GM21576 (cell line): ENCODE measurements around the gene ZNF446.
"Not testable (repeated sequence)": the region's sequence is repeated elsewhere in the genome, so short reads cannot be mapped to it uniquely, and the experiment has no call there.

Experiments
- ATAC-seq: cut with Tn5 transposase; IDR thresholded peaks from one replicate; pipeline ENCODE4 v1.9.1; 2021; ENCODE audit warnings: mild to moderate bottlenecking, moderate library complexity; ENCODE audit not compliant: unreplicated experiment

ZNF446 gene

DNA sequence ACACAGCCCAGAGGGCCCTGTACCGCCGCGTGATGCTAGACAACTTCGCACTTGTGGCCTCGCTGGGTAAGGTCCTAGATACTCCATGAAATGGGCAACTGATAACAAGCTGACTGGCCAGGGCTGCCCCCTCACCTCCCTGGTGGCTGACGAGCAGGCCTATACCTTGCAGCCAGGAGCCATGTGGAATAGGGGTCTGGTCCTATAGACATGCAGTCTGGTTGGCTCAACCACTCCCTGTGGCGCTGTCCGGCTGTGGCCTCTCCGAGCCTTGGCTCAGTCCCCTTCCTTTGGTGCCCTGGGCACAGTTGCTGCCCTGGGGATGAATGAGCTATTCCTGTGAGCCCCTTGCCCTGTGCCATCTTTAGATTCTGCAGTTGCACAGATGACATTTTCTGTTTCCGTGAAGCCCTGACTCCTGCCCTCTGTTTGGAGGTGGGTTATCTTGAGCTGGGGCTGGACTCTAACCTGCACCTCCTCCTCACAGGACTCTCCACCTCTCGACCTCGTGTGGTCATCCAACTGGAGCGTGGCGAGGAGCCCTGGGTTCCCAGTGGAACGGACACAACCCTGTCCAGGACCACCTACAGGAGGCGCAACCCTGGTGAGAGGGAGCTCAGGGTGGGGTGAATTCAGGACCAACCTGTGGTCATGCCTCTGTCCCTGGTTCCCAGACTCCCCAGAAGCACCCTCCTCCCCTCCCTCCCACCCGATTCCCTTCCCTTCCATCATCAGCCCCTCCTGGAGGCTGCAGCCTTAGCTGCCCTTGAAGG lies 6.7 kb upstream of the ZNF446 start:
- no peak for ATAC-seq

DNA sequence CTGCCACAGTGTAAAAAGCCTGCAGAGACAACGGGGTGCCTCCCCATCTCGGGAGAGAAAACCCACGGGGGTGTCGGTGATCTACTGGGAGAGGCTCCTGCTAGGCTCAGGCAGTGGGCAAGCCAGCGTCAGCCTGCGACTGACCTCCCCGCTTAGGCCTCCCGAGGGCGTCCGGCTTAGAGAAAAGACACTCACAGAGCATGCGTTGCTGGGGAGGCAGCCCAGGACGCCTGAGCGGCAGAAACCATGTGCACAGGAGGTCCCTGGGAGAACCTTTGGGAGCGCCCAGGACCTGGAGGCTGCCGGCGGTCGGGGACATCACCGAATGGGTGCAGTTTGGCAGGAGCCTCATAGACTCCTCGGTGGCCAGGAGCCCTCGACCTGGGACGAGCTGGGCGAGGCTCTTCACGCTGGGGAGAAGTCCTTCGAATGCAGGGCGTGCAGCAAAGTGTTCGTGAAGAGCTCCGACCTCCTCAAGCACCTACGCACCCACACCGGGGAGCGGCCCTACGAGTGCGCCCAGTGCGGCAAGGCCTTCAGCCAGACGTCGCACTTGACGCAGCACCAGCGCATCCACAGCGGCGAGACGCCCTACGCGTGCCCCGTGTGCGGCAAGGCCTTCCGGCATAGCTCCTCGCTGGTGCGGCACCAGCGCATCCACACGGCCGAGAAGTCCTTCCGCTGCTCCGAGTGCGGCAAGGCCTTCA lies 5.2 kb upstream of the ZNF446 start:
- not testable (repeated sequence) for ATAC-seq

DNA sequence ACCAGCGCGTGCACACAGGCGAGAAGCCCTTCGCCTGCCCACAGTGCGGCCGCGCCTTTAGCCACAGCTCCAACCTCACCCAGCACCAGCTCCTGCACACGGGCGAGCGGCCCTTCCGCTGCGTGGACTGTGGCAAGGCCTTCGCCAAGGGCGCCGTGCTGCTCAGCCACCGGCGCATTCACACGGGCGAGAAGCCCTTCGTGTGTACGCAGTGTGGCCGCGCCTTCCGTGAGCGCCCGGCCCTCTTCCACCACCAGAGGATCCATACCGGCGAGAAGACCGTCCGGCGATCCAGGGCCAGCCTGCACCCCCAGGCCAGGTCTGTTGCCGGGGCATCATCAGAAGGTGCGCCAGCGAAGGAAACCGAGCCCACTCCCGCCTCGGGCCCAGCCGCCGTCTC lies 4.4 kb upstream of the ZNF446 start:
- no peak for ATAC-seq

DNA sequence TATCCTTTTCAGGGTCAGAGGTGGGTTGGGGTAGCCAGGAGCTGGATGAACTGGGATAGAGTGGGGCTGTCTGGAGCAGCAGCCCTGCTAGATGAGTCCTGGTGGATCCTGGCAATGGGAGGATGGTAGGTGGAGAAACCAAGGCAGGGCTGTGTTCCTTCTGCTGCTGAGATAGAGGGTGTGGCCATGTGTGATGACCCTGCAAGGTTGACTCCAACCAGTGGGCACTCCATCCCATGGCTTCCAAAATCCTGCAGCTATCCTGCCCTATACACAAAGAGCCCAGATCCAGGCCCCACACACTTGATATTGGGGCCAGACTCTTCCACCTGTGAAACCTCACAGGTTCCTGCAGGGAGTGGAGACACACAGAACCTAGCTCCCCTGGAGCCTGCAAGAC lies 2.4 kb upstream of the ZNF446 start:
- no peak for ATAC-seq

DNA sequence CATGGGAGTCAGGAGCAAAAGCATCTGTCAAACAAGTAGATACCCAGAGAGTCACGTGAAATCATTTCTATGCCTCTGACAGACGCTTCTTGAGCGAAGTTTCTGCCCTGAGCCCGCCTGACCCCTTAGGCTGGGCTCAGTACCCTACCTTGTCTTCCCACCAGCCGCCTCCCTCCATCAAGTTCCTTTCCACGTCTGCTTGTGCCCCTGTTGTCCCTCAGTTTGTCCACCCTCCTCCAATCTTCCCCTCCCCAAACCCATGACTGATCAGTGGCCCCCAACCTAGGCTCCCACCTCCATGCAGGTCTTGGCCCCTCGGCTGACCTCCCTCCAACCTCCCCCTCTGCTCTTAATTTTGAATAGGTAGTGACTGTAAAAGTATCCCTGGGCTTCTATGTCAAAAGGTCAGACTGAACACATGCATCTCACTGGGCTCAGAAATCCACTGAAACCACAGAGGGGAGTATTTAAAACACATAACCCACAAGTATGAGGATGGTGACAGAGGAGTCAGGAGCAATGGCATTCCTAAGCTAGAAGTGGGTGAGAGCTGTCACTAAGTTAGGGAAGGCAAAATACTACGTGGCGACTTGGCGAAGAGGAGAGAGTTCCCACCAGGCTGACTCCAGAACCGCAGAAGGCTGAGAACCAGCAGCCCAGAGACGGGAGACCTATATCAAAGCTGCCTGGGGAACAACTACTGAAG lies 1.7 kb upstream of the ZNF446 start:
- ATAC-seq, result no peak

DNA sequence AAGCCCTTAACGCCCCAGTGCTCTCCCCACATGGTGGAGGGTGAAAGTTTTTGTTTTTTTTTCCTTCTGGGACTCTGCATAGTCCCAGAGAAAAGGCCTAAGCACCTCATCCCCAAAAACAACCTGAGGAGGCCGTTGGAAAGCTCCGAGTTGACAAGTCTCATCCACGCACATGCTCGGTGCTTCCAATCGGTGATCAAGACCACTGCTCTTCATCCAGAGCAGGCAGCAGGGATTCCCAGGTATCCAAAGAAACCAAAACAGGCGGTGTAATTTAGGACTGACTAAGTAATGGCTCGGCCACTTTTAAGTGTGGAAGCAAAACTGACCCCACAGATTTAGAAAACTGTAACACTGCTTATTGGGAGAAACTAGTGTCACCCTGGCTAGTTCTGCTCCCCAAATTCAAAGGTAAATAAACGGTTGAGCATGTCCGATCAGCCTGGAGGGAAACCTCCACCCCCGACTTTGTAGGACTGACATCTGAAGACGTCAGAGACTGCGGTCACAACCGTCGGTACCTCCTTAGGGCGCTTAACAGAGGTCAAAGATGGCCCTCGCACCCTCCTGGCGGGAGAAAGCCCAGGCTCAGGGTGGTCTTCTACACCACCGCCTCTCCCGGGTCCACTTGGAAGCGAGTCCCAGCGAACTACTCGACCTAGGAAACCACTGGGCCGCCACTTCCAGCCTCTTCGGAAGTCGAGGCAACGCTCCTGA lies 997 bp upstream of the ZNF446 start:
- no peak for ATAC-seq

DNA sequence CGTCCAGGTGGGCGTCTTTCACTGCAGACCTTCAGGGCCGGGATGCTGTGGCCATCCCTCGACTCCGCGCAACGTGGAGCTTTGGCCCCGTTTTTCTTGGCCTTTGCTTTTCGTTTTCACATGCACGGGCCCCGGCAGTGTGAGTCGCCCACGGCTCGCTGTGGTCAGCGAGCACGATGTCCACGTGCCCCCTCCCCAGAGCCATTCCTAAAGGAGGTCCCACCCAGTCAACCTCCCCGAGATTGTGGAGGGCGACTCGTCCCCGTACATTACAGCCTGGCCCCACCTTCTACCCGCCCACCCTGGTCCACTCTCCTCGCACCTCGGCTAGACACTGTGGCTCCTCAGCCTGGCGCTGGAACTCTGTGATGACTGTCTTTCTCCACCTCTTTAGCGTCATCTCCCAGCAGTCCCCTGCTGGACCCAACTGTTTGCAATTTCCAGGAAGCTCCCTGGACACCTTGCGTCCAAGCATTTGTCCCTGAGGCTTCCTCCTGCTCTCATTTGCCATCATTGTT lies 405 bp downstream of the ZNF446 start:
- ATAC-seq, result no peak

DNA sequence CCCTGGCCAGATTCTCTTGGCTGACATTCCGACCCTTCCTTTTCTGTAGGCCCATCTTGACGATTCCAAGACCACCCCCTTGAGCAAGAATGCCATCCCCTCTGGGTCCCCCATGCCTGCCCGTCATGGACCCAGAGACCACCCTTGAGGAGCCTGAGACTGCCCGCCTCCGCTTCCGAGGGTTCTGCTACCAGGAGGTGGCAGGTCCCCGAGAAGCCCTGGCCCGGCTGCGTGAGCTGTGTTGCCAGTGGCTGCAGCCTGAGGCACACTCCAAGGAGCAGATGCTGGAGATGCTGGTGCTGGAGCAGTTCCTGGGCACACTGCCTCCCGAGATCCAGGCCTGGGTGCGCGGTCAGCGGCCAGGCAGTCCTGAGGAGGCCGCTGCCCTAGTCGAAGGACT lies 978 bp downstream of the ZNF446 start:
- no peak for ATAC-seq

DNA sequence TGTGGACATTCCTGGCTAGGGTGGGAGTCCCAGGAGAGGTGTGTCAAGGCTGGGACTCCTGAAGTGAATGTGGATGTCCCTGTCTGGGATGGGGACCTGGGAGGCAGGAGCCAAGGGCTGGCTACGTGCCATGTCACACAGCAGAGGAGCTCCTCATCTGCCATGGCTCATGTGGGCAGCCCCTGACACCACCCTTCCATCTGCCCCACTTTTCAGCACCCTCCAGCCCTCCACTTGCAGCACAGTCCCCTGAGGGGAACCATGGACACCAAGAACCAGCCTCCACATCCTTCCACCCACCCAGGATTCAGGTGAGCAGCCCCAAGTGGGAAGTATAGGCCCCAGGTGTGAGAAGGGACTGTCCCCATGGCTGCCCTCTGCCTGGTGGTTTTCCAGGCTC lies 1.7 kb downstream of the ZNF446 start:
- ATAC-seq, result no peak

DNA sequence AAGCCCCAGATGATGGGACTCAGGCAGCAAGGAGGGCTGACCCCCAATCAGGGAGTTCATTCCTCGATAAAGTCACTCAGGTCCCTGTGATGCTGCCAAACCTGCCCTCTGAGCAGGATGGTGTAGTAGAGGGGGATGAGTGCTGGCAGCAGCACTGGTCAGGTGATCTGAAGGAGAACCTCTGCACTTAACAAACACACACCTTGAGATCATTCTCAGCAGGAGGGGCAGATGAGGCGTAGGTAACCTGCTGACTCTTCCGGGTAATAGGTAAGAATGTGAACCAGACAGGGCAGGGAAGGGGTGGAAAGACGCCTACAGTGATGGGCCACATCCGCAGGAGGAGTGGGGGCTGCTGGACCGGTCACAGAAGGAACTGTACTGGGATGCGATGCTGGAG lies 3.2 kb downstream of the ZNF446 start:
- ATAC-seq, result no peak

DNA sequence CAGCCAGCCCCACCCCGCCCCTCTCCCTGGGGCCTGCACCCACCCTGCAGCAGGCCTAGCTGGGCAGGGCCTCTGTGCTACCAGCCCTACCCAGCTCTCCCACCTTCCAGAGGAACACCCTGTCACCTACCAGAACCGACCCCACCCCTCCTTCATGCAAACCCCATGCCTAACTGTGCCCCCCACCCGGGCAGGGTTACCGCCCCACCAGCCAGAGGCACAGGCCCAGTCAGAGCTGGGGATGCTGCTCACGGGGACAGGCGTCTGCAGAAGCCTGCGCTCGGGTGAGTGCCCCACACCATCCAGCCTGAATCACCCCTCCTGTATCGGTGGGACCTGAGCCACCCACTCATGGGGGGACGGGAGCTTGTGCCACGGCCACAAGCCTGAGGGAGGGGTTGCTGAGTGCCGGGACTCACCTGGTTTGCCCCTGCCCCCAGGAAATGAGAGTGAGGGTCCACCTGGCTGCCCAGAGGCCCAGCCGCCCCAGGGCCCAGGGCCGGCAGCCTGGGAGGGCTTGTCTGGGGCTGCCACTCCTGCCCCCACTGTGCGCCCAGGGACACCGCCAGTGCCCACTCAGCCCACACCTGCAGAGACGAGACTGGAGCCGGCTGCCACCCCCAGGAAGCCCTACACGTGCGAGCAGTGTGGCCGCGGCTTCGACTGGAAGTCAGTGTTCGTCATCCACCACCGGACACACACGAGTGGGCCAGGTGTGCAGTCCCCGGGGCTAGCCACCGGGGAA lies 3.8 kb downstream of the ZNF446 start:
- ATAC-seq, result no peak

DNA sequence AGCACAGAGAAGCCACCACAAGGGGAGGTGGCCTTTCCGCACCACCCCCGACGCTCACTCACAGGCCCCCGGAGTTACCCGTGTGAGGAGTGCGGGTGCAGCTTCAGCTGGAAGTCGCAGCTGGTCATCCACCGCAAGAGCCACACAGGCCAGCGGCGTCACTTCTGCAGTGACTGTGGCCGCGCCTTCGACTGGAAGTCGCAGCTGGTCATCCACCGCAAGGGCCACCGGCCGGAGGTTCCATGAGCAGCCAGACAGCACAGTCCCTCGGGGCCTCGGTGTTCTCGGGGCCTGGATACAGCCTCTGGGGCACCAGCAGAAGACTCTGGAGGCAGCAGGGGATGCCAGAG lies 4.3 kb downstream of the ZNF446 start:
- no peak for ATAC-seq

DNA sequence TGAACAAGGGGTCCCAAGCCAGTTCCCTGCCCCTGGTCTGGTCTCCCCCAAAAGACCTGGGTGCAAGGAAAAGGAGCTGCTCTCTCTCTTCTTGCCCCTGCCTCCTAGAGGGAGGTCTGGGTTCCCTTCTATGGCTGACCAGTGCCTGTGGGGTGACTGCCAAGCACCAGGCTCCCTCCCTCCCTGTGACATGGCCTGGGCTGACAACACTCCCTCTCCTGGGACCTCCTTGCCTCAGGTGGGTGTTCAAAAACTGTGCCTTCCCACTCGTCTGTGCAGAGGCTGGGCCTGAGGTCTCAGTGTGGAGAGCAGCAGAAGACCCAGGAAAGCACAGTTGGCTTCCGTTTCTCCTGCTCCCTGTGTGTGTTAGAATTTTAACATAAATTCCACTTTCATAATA lies 4.7 kb downstream of the ZNF446 start:
- ATAC-seq, result no peak

DNA sequence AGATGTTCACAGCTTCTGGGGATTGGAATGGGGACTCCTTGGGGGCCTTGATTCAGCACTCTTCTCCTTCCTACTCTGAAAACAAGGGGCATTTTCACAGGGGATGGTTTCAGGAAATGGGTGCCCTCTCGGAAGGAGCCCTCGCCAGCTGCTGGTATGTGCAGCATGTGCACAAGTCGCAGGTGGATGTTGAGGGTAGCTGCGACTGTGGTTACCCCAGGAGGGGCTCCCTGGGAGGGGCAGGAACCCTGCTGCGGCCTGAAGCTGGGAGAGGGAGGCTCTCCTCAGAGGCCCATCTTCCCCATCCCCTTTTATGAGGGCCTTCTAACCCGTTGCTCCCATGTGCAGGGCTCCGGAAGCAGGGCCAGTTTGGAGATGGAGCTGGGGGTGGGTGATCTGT lies 6.2 kb downstream of the ZNF446 start:
- ATAC-seq, result no peak

DNA sequence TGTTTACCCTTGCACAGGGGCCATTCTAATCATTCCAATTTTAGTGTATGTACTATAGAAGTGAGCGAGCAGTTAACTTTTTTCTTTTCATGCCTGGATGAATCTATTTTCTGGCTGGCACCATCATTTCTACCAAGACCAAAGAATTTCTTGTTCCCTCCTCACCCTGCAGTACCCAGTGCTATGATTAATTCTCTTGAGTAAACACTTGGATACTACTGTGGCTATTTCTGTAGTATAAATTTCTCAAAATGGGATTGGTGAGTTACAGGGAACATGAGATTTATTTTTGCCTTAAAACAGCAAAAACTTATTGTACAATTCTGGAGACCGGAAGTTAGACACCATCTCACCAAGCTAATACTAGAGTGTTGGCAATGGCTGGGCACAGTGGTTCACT lies 7.6 kb downstream of the ZNF446 start:
- ATAC-seq, result no peak

DNA sequence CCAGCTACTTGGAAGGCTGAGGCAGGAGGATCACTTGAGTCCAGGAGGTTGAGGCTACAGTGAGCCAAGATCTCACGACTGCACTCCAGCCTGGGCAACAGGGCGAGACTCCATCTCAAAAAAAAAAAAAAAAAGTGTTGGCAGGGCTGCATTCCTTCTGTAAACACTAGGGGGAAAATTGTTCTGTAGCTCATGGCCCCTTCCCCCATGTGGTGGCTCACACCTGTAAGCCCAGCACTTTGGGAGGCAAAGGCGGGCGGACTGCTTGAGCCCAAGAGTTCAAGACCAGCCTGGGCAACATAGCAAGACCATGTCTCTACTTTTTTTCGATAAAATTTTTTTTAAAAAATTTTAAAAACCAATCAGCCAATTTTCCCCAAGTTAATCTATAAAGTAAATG lies 8.2 kb downstream of the ZNF446 start:
- not testable (repeated sequence) for ATAC-seq

DNA sequence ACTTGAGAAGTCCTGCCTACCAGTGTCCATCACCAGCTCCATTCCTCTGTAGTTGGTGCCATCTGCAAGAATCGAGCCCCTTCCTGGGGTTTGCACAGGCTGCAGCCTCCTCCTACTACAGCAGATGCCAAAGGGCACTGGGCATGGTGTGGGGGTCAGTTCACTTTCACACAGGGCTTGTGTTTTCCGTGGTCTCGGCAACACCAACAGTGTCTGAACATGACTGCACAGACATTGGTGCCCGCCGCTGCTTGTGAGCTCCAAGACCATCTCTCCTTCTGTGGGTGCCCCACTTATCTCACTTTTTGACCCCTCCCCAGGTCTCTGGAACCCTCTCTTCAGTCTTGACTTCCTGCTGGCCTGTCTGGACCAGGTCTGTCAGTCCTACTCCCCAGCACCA lies 15.2 kb downstream of the ZNF446 start:
- no peak for ATAC-seq

DNA sequence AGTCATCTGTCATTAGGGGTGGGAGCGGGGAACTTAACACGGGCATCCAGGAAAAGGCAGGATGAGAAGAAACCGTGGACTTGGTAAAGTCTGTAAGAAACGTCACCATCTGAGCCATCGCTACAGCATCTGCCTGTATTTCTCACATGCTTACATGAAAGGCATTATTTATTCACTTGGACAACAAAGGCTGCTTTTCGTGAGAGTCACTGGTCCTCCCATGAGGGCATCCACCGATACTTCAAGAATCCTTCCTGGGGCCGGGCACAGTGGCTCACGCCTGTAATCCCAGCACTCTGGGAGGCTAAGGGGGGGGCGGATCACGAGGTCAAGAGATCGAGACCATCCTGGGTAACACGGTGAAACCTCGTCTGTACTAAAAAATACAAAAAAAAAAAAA lies 16.1 kb downstream of the ZNF446 start:
- no peak for ATAC-seq

DNA sequence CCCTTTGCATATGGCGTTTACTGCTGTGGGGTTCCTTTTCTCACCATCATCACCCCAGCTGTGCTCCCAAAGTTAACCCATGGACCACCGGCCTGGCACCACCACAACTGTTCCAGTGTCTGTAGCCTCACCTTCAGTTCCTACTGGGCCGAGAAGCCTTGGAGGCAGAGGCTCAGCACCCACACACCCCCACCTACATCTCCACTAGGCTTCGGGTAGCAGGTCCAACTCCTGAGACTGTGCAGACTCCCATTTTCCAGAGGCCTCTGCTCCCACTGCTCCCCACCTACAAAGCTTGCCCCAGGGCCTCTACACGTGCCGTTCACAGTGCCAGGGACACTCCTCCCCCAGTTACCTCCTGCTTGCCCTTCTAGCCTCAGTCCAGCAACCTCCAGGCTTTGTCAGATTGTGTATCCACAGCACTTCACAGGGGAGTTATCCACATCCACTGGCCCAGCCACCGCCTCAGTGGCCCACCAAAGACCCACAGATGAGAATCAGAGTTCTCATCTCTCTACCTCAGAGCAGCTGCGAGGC lies 21.6 kb downstream of the ZNF446 start:
- ATAC-seq, result no peak

DNA sequence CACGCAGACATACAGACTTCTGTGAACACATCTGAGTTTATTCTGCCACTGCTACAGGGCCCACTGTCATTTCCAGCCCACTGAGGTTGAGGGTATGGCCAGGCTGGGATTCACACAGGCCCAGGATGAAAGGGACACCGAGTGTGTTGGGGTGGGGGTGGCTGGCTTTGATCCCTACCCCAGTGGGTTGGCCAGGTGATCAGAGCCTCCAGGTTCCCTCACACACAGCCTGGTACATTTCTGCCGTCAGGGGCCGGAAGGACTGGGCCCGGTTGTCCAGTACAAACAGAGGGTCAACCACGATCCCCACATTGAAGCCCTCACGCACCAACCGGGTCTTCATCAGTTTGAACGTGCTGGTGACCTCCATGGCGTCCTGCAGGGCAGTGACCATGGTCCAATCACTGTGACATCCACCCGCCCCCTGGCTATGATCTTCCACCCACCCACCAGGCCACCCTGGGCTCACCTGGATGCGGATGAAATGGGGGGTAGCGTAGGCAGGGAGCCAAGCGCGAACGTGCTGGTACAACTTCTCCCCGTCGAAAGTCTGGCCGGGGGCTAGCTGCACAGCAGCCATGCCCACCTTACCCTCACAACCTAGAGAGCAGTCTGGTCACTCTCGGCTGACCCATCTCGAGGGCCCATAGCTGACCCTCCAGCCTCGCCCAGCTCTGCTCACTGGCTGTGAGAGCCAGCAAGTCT lies 22.3 kb downstream of the ZNF446 start:
- ATAC-seq, result no peak
